Measurements from ENCODE around the gene ISG15.

Gene ISG15

DNA sequence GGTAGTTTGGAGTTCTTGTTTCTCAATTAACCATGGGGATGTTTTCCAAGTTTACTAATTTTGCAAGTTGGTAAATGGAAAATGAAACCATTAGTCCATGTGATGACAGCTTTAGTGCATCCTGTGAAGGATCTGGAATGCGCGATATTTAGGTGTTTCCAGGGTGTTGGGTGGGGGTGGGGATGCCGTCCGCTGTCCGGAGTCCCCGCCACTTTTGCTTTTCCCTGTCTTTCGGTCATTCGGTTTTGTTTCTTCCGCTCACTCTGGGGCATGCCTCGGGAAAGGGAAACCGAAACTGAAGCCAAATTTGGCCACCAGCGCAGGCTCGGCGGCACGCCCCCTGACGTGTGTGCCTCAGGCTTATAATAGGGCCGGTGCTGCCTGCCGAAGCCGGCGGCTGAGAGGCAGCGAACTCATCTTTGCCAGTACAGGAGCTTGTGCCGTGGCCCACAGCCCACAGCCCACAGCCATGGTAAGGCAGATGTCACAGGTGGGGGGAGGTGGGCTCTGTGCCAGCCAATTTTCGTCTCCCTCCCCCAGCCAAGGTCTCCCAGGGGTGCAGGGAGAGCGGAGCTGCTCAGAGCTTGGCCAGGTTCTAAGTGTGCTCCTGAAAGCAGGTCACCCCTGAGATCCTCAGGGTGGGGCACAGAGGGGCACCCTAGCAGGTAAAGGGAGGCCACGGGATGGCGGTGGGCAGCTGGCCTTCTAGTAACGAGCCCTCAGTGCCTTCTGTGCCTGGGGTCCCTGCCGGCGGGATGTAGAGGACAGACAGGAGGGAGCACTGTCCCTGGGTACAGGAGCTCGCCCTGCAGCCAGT is at the start of gene ISG15:
Gene ISG15, plus strand, starts transcription at position 393 of the 817 bp plus-strand sequence. Its CDS starts 77 bp downstream, at position 470.
- DNase-seq = peak; percentile 91

DNA sequence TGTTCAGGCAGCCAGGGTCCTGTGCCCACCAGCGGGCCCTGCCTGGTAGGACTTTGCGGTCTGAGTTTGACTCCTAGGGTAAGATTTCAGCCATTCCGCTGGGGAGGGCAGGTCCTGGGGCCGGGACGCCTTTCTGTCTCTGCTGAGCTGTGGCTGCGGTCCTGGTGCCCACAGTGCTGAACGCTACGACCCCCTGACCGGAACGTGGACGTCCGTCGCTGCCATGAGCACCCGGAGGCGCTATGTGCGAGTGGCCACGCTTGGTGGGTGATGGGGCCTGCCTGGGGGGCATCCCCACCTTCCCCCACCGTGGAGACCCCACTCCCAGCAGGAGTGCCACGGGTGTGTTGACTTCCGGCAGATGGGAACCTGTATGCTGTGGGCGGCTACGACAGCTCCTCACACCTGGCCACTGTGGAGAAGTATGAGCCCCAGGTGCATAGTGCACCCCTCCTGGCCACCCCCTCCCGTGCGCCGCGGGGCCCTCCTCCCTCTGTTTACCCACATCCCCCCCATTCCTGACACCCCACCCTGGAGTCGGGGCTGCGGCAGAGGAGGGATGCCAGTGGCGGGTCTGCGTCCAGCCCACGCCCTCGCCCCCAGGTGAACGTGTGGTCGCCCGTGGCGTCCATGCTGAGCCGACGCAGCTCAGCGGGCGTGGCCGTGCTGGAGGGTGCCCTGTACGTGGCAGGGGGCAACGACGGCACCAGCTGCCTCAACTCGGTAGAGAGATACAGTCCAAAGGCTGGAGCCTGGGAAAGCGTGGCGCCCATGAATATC is 49.4 kb upstream of the ISG15 start:
- no peak for DNase-seq

DNA sequence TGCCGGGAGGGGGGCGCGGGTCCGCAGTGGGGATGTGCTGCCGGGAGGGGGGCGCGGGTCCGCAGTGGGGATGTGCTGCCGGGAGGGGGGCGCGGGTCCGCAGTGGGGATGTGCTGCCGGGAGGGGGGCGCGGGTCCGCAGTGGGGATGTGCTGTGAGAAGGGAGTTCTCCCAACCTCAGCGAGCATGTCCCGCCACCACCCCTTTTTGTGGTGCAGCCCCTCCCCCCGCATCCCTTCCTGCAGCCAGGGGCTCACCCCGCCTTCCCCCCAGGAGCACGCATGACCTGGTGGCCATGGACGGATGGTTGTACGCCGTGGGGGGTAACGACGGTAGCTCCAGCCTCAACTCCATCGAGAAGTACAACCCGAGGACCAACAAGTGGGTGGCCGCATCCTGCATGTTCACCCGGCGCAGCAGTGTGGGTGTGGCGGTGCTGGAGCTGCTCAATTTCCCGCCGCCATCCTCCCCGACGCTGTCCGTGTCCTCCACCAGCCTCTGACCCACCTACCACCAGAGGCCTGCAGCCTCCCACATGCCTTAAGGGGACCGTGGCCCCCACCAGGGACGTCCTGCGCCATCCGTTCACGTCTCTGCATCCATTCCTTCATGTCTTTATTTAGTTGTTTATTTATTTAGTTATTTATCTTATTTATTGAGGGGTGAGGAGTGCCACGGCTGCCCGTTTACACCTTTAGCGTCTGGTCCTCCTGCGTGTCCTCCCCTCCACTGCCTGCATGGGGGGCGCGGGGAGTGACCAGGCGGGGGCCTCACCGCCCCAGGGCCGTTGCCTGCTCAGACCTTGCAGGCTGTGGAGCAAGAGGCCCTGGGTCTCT is 48.4 kb upstream of the ISG15 start:
- DNase-seq = no peak

DNA sequence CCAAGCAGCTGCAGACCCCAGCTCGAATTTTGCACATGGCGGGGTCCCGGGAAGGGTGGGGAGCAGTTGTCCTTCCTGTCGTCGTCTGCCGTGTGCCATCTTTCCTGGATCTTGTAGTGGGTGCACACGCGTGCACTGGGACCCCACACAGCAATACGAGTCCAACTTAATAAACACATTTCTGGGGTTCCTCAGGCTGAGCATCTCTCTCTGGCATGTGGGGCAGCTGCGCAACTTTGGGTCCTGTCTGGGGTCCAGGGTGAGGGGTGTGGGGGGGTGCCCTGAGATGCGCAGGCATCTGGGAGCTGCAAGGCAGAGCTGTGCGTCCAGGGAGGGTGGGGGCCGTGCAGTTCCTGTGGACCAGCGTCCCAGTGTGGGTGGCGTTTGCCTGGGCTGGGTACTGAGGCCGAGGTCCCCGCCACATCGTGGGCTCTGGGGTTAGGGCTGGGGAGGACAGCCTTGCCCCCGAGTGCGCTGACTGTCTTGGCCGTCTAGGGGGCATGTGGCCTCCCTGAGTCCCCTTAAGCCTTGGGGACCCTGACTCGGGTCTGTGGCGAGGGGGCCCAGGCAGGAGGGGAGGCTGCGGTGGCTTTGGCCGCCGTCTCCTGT is 47.7 kb upstream of the ISG15 start:
- DNase-seq = no peak

DNA sequence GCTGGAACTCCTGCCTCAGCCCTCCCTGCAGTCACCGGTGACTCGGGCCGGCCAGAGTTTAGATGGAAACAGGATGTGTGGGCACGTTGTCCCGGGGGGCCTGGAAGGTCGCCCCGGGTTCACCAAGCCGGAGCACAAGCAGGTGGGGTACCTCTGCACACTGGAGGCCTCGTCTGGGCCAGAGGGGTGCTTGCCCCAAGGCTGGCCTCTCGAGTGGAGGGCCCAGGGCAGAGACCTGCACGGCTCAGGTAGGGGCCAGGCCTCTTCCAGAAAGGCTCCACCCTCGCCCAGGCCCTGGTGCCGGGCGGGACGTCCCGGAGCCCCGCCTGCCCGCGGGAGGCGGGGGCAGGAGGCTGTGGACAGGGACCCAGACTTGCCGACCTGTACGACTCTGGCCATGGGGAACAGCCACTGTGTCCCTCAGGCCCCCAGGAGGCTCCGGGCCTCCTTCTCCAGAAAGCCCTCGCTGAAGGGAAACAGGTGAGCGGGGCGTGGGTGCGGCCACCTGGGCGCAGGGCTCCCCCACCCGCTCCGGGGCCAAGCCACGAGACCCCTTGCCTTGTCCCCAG is 47.1 kb upstream of the ISG15 start, which contains the start of gene PLEKHN1:
Gene PLEKHN1, plus strand, starts transcription at position 348 of the 569 bp plus-strand sequence. Its CDS starts 50 bp downstream, at position 398.
- peak; percentile 64 for DNase-seq

DNA sequence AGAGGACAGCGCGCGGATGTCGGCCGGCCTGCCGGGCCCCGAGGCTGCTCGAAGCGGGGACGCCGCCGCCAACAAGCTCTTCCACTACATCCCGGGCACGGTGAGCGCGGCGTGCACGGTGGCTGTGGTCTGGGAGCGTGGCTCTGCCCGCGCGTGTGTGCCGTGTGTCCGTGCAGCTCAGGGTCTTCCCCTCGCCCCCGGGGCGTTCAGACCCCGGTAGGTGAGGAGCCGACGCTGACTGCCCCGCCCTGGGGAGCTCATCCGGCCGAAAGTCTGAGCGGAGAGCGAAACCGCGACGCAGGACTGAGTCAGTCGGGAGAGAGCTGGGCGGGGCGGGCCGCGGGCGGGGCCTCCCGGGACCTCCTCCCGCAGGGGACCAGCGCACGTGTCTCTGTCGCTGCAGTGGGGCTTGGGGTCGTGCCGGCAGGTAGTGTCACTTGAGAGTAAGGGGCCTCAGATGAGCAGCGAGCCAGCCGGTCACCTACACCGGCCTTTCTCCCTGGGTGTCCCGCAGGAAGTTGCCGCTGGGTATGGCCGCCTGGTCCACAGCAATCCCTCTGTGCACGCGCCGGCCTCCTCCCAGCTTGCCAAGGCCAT is 46.5 kb upstream of the ISG15 start:
- peak; percentile 93 for DNase-seq

DNA sequence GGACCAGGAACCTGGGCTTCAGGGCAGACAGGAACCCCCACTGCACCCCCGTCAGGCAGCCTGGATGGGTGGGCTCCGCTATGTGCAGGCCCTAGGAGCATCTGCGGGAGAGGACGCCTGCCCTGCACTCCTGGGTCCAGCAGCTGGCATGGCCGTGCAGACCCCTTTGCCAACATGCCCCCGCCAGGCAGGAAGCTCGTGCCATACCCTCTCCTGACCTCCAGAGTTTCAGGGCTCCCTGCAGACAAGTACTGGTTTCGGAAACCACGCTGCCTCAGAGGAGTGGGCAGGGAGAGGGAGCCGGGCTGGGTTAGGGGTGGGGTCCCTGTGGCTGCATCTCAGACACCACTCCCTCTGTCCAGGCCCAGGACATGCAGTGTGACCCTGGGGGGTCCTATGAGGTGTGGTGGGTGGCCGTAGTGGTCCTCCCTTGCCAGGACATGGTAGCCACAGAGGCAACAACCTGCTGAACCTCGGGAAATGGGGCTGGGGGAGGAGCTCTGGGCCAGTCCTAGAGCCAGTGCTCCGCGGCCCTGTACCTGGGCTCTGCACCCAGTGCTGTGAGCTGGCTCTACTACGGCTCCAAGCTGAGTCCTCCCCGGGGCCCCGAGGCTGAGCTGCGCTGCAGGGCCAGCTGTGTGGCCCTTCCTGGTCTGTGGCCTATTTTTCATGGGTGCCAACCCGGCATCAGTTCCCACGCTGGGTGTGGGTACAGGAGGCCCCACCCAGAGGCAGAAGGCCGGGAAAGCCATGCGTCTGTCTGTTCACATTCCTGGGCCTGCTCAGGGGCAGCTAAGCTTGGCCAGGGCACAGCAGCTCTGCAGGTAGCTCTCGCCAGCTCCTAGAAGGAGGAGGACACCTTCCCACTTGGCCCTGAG is 45.6 kb upstream of the ISG15 start:
- DNase-seq = no peak

DNA sequence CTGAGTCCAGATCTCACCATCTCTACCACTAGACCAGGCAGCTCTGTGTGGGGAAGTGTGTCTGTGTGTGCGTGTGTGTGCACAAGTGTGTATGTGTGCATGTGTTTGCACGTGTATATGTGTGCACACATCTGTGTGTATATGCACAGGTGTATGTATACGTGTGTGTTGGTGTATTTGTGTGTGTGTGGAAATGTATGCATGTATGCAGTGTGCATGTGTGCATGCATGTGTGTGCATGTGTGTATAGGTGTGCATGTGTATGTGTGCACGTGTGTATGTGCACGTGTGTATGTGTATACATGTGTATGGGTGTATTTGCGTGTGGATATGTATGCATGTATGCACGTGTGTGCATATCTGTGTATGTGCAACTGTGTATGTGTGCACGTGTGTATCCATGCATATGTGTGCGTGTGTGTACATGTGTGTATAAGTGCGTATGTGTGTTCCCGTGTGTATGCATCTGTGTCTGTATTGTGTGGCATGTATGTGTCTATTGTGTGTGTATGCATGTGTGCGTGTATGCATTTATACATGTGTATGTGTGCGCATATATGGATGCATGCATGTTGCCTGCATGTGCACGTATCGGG is 43.9 kb upstream of the ISG15 start:
- no peak for DNase-seq

DNA sequence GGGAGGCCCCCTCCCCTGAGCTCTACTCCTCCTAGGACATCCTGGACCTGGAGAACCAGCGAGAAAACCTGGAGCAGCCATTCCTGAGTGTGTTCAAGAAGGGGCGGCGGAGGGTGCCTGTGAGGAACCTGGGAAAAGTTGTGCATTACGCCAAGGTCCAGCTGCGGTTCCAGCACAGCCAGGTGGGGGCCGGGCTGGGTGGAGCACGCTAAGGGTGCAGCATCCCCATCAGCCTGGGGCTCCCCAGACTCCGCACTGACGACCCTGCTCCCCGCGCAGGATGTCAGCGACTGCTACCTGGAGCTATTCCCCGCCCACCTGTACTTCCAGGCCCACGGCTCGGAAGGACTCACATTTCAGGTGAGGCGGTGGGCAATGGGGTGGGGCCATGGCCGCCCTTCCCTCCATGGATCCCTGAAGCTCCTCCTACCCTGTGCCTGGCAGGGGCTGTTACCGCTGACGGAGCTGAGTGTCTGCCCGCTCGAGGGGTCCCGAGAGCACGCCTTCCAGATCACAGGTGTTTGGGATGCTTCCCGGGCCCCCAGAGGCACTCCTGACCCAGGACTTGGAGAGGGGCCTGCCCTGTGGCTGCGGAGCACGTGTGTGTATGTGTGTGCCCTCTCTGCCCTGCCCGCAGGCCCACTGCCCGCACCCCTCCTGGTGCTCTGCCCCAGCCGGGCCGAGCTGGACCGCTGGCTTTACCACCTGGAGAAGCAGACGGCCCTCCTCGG is 42.9 kb upstream of the ISG15 start:
- no peak for DNase-seq

DNA sequence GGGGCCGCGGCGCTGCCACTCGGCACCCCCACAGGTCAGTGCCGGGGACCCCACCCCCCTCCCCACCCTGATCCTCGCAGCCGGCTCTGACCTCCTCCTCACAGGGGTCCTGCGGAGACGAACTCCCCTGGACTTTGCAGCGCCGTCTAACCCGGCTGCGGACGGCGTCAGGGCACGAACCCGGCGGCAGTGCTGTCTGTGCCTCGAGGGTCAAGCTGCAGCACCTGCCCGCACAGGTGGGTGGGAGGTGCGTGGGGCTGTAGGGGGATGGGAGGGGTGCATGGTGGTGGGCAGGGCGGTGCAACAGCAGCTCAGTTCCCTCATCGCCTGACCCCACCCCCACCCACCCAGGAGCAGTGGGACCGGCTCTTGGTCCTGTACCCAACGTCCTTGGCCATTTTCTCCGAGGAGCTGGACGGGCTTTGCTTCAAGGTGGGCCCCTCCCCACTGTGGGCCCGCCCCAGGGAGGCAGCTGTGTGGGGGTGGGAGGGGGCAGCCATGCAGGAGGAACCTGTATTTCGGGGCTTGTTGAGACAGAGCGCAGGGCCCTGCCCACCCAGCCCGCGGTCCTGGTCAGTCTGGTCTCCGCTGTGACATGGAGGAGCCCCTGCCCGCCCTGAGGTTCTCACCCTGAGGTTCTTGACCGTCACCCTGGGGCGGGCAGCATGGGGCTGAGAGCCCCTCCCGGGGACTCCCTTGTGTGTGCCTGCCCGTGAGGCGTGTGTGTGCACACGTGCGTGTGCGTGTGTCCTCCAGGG is 42.1 kb upstream of the ISG15 start:
- DNase-seq = no peak

DNA sequence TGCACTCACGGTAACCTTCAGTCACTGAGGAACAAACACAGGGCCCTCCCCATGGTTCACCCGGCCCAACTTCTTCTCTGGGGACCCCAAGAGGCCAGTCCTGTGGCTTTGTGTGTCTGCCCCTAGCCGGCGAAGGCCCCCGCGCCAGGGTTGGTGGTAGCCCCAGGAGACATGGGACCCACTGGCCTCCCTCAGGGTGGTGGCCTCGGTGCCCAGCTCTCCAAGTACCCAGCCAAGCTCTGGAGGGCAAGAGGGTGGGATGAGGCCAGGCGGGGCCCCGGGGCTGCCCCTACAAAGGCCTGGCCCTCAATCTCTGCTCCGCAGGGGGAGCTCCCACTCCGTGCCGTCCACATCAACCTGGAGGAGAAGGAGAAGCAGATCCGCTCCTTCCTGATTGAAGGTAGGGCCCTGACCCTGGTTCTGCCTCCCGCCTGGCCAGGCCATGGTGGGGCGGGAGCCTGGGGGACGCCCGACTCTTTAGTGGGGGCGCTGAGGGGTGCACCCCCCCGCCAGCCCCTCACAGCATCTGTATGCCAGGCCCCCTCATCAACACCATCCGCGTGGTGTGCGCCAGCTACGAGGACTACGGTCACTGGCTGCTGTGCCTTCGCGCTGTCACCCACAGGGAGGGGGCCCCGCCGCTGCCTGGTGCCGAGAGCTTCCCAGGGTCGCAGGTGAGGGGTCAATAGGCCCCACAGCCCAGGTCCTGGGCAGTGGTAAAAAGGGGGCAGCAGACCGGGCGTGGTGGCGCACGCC is 41.4 kb upstream of the ISG15 start:
- no peak for DNase-seq

DNA sequence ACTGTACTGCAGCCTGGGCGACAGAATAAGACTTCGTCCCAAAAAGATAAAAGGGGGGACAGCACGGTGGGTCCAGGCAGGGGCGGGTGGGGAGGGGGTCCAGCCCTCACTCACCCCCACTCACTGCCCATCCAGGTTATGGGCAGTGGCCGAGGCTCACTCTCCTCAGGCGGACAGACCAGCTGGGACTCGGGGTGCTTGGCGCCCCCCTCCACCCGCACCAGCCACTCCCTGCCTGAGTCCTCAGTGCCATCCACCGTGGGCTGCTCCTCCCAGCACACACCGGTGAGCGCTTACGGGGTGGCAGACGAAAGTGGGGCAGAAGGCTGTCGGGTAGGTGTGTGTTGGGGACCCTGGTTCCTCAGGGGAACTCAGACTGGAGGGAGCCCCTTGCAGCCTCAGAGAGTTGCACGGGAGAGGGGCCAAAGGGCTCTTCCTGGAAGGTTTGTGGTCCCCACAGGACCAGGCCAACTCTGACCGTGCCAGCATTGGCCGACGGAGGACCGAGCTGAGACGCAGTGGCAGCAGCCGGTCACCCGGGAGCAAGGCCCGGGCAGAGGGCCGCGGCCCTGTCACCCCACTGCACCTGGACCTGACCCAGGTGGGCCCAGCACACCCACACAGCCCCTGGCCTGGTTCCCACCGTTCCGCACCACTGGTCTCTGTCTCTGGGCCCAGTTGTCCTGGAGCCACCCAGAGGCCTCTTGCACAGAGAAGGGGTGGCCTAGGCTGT is 40.4 kb upstream of the ISG15 start:
- DNase-seq = no peak

DNA sequence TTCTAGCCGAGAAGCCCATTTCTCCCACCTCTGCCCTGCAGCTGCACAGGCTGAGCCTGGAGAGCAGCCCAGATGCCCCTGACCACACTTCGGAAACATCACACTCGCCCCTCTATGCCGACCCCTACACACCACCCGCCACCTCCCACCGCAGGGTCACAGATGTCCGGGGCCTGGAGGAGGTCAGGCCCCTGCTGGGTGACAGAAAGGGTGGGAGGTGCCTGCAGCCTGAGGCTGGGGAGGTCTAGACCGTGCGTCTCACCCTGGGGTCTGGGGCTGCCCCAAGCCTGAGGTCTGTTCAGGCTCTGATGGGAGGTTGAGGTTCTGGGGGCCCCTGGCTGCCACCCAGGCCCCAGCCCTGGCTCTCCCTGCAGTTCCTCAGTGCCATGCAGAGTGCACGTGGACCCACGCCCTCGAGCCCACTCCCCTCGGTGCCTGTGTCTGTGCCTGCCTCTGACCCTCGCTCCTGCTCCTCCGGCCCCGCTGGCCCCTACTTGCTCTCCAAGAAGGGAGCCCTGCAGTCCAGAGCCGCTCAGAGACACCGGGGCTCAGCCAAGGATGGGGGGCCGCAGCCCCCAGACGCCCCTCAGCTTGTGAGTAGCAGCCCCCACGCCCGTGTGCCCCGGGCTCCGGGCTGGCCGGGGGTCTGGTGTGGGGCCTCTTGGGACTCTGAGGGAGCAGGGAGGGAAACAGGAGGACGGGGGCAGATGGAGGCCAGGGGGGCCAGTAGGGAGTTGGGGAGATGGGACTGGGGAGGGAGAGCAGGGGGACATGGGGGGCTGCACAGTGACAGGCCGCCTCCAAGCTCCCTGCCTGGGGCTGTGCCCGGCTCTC is 39.6 kb upstream of the ISG15 start:
- DNase-seq = no peak

DNA sequence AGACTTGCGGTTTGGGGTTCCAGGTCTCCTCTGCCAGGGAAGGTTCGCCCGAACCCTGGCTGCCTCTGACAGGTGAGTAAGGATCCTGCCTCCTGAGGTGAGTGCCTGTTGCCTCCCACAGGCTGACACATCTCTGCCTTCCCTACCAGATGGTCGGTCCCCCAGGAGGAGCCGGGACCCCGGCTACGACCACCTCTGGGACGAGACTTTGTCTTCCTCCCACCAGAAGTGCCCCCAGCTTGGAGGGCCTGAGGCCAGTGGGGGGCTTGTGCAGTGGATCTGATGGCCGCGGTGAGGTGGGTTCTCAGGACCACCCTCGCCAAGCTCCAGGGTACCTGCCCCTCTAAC is 39.0 kb upstream of the ISG15 start:
- no peak for DNase-seq

DNA sequence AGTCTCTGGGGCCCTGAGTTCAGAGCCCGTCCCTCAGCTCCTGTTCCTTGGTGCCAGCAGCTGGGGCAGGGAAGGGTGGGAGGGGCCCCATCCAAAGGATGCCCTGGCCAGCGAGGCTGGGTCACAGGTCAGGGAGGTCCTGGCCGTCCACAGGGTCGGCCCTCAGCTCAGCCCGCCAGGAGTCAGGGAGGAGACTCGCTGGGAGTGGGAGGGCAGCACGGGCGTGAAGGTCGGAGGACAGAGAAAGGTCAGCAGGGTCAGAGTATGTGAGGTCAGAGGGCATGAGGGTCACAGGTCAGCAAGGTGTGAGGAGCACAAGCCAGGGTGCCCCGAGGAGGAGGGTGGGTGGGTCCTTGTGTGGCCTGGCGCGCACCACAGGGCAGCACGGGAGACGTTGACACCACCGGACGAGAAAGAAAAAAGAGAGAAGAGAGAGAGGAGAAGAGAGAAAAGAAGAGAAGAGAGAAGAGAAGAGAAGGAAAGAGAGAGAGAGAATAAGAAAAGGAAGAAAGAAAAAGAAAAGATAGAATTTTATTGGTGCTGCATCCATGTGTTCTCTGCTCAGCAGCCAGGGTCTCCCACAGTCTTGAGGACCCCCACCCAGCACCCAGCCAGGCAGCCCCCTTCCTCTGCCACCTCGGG is 38.5 kb upstream of the ISG15 start:
- DNase-seq = no peak

DNA sequence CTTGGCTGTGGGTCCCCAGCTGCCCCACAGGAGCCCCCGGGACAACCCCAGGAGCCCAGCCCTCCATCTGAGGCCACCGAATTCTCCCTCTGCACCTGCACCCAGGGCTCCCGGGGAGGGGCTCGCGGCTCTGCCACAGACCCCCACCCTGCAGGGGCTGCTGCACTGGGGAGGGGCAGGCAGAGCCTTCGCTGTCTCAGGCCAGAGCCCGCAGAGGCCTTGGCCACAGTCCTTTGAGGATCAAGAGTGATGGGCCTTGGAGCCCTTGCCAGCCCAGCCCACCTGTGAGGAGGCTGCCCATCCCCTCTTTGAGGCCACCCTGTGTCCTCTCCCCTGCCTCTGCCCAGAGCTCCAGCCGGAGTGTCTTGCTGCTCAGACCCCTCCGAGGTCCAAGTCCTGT is 37.9 kb upstream of the ISG15 start:
- no peak for DNase-seq
